DMS114 treated with DMSO at 0.1 percent for 48 hours (cell line): Measurements from ENCODE around the gene GBGT1.

Experiments
- DNase-seq: peaks from one replicate; lab custom pipeline; 2025; ENCODE audit not compliant: unreplicated experiment; lab: John Stamatoyannopoulos, UW

GBGT1 gene

GRCh38 chr9:133166392-133166791 lies 2.7 kb upstream of the GBGT1 start:
- DNase-seq = no peak

GRCh38 chr9:133165452-133165730 lies 1.7 kb upstream of the GBGT1 start:
- no peak for DNase-seq

DNA sequence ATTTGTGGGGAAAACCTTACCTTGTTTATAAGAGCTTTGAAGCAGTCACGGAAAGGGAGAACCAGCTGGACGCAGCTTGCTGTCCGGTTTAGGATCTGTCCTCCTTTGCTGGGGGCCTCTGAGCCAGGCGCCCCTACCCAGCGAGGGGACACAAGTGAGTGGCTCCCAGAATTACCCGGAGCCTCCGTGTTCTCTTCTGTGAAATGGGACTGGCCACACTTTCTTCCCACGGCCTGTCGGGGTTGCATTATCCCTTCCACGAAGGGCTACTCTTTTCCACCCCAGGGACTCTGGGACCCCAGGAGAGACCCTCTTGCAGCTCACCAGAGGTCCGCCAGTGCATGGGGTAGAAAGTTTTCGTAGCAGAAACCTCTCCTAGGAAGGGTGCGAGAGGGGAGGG lies 477 bp upstream of the GBGT1 start:
- no peak for DNase-seq

DNA sequence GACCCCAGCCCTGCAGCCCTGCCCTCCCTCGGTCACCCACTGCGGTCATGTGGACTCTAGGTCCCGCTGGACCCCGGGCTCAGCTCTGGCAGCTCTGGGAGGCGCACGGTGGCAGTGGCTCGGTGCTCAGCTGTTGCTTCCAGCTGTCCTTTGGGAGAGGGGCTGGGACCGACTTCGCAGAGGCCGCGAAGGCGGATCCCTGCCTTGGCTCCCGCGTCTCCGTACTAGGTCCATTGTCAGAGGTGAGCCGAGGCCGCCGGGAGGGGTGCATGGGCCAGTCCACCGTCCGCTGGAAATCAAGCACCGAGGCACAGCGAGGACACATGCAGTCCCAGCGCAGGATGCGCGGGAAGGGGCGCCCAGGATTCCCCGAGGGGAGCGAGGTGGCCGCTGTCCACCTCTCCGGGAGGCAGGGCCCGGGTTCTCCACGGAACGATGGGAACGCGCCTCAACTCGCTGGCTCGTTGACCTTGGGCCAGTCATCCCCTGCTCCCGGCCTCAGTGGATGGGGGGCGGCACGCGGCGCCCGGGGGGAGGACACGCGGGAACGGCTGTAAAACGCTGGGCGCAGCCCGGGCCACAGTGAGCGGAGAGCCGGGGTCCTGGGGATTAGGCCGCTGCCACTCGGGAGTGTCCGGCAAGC lies 732 bp downstream of the GBGT1 start:
- no peak for DNase-seq

DNA sequence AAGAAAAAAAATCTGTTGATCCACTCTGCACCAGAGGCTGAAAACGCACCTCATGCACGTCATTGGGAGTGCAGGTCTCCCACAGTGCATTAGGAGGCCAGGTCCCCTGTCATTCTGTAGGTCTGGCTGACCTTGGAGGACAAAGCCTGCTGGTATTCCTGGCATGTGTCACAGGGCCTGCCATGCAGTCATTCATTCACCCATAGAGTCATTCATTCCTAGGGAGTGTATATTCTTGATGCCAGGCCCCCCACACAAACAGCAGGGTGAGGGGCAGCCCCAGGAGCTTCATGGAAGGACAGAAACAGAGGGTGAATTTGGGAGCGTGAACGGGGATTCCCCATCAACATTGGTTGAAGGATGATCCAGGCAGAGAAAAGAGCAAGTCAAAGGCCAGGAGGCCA lies 2.2 kb downstream of the GBGT1 start:
- no peak for DNase-seq

- peak; percentile 26 for DNase-seq
Observed at GRCh38 chr9:133160742-133161546, 2.8 kb downstream of the GBGT1 start.

DNA sequence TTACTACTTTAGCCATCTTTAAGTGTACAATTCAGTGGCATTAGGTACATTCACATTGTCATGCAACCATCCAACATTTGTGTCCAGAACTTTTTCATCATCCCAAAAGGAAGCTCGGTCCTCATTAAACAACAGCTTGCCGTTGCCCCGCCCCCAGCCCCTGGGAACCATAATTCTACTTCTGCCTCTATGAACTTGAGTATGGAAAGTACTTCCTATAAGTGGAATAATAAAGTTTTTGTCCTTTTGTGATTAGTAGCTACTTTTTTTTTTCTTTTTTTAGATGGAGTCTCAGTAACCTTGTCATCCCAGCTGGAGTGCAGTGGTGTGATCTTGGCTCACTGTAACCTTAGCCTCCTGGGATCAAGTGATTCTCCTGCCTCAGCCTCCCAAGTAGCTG lies 5.0 kb downstream of the GBGT1 start:
- DNase-seq = no peak

- DNase-seq = no peak
Observed at GRCh38 chr9:133155156-133155555, 8.6 kb downstream of the GBGT1 start.

- no peak for DNase-seq
Observed at GRCh38 chr9:133154097-133154989, 9.4 kb downstream of the GBGT1 start.

DNA sequence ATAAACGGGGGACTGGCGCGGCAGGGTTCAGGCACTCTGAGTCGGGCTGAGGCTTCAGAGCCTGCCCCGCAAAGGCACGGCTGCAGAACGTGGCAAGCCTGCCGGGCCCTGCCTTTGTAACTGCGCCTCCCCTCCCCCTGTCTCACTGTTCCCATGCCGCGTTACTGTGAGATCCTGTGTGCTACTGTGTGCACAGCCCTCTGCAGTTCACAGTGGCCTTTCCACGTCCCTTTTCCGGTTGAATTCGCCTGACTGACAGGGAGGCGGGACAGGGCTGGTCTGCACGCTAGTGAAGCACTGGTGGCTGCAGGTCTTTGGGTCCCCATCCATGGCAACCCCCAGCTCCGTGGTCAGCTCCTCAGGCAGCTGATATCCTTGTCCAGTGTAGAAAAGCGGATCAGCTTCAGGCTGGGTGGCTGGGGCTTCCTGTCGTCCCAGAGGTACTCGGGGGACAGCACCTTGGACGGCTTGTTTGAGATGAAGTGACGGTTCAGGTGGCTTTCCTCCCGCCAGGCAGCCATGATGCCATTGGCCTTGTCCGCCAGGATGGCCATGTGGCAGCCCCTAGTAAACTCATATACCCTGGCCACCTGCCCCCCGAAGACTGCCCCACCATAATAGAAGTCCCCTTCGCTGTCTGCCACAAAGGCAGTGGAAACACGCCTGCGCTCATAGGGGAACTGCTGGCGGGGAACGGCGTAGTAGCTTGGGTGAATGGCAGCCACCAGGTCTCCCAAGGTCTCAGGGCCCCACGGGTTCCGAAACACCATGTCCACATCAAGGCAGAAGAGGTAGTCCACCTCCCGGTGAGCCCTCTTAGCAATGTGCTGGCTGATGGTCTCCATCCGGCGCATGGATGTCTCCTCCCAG lies 10.3 kb downstream of the GBGT1 start:
- no peak for DNase-seq

DNA sequence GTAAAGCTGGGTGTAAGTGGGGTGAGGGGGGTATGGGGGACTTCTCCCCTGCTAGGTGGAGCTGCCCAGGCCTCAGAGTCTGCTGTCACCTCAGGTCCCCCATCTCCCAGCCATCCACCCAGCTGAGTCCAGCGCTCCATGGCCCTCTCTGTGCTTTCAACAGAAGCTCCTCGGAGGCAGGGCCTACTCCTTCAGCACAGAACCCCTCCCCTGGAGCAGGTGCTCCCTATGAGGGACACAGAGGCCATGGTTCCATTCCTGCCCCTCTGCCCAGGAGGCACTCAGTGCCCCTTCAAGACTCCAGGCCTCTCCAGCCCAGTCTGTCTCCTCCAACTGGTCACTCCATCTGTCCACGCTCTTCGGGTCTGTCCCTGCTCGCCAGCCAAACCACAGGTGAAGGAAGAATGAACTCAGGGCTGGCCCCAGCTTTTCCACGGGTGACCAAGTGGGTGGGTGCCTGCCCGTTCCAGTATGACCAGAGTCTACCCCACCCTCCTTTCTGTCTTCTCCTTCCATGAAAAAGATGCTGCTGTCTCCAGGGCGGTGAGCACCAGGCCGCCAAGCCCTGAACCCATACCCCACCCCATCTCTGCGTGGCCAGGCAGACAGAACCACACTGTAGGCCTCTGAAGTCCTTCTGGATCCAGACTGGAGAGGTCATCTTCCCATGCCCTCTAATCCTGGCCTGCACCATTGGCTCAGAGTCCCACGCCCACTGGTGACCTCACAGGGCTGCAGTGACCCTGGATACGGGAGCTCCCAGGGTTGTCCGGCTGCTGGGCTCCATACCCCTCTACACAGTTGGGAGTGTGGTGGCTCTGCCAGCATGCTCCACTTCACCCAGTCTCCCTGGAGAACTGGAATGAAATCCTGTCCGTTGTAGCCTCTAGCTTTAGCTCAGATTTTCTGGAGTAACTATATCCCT lies 11.9 kb downstream of the GBGT1 start:
- no peak for DNase-seq

DNA sequence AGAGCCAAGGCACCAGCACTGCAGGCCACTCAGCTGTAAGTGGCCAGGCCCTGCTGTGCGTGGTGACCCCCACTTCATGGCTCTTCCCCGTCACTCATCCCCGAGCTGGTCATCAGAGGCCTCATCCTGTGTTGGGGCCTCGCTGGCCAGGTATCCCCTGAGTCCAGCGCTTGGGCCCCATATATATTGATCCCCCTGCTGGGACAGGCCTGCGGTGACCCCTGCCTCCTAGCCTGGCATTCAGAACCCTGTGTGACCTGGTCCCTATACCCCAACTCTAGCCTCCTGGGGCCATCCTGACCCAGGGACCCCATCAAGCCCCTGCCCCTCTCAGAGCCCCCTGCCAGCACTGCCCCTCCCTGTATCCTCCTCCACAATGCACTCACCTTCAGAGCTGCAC lies 12.7 kb downstream of the GBGT1 start:
- DNase-seq = no peak

DNA sequence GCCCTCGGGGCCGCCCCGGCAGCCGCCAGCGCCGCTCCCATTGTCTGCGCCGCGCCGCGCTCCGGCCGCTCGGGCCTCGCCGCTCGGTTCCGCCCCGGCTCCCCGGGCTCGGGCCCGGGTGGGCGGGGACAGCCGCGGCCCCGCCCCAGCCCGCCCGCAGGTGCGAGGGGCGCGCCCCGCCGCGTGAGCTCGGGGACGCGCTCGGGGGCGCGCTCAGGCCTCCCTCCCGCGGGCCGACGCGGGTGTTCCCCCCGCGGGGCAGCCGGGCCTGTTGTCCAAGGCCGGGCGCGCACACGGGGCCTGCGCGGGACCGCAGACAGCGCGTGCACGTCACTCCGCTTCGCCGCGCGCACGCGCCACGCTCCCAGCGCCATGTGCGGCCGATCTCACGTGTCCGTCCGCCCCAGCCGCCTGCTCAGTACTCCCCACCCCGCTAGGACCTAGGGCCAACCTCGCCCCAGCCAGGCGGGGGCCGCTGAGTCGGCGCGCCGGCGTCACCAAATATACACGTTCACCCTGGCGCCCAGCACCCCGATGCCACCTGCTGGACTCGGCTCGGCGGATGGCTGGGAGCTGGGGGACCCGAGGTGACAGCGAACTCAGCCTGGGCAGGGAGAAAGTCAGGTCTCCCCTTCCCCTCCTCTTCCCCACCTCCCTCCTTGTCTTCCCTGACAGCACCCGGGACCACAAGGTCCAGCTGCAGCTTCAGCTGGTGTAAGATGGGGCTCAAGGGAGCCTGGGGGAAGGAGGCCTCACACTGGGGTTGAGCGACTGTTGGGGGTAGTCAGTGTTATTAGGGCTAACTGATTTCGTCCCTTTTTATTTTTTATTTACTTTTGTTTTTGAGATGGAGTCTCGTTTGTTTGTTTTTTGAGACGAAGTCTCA lies 14.3 kb downstream of the GBGT1 start:
- DNase-seq = peak; percentile 65

DNA sequence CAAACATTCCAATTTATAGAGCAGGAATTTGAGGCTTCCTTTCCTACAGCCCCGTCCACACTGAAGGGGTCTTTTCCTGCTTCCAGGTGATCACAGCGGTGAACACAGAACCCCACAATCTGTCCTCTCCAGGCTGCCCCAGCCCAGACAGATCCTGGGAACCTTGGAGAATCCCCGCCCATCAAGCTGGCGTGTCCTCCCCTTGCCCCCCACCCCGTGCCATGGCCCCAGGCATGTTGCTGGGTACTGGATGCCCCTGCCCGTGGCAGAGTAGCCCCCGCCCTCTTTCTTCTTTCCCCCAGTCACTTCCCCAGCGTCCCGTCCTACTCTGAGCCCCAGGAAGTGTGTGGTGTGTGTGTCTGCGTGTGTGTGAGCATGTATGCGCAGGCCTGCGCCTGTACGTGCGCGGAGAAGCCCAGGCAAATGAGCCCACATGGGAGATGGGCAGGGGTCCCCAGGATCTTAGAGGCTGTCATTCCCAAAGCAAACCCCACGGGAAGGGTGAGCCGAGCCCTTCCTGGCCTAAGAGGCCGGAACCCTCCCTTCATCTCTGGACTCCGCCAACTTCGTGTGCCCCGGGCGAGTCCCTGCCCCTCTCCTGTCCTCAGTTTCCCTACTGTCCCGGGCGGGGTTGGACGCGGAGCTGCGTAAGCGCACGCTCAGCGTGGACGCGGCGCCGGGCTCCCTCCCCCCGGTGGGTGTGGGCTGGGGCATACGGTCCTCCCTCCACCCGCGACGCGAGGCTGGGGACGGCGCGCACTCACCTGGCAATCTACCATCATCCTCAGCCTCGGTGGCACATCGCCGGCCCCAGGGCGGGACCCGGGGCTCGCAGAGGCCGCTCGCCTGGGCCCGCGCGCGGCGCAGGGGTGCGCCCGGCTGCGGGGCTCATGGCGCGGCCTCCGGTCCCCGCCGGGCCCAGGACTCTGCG lies 15.2 kb downstream of the GBGT1 start:
- DNase-seq = no peak

GRCh38 chr9:133147412-133148198 lies 16.1 kb downstream of the GBGT1 start:
- DNase-seq = peak; percentile 15

GRCh38 chr9:133146746-133147411 lies 16.8 kb downstream of the GBGT1 start:
- DNase-seq = no peak
